ENCODE data around the gene RGS10. TPM values are rescaled to one million over a fixed set of nuclear protein-coding genes. Genes with fewer than 3 reads are reported as not detected.

RGS10 gene
- polyA plus RNA-seq, 3 donors = 57.1 to 87.2 (median 75.8) TPM

DNA sequence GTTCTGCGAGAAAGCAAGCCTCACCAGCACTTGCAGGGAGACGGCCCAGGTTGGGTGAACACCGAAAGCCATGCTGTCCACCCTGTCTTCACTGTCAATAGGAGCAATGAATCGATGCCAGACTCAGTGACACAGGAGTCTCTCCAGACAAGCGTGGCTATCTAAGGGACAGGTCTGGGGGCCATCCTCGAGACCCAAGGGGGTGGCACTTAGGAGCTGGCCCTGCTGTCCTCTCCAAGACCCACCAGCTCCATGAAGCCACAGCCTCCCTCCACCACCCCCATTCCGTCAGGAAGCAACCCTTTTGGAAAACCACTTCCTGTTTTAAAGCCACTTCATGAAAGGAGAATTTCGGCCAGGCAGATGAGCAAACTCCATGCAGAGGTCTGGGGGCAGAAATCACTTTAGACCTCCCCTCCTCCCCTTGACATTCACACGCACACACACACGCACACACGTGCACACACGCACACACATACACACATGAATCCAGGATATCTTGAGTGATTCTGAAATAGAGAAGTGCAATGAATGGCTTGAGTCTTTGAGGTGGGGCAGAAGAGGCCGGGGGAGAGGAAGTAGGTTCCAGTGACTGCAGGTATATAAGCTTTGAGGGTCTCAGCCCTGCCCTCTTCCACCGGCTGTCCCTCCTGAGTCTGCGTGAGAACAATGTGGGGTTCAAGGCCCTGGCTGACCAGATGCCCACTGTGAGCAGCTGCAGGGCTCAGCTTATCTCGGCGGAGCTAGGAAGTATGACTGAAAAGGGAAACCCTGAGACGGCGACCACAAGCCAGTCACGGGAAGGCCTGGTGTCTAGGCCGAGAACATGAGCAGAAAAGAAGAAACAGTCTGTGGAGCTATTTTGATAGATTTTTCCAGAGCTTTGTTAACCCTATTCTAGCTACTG, 25.0 kb downstream of the RGS10 start:
- intact Hi-C loops (cut with micrococcal nuclease) = no loop called here
- H3K27me3 Mint-ChIP-seq (ENCODE audit: low read depth in 3 of 3) = peaks cover 2 to 5% (median 3%) of the 10 kb centered on the region in 3 donors
- Histone ChIP-seq H3K36me3 (replicated peaks in 1 of 2; ENCODE audit: control insufficient read depth in 1 of 2, insufficient read depth in 2 of 2, low read length in 2 of 2) (peaks cover 13 to 59% of the 10 kb centered on the region in 2 donors), H3K79me2 (ENCODE audit: insufficient read depth, low read length) (no peaks in the 10 kb centered on the region), H3K4me1 (ENCODE audit: control insufficient read depth in 1 of 2, insufficient read depth in 2 of 2, low read length in 2 of 2) (peaks cover 33 to 37% of the 10 kb centered on the region in 2 donors), H3K4me2 (replicated peaks; ENCODE audit: extremely low read depth, low read length, poor library complexity, severe bottlenecking) (peak overlapping the region; percentile 73), H3K4me3 (replicated peaks in 1 of 3; ENCODE audit: low read depth in 2 of 3, low read length in 3 of 3) (peak overlapping the region in 1 of 3 experiments; percentile 68), H3K27ac (ENCODE audit: low read depth in 1 of 2, low read length in 2 of 2) (peak overlapping the region; percentile 68 to 83), H3K9me3 (replicated peaks in 1 of 2; ENCODE audit: control insufficient read depth in 1 of 2, insufficient read depth in 1 of 2, low read length in 2 of 2) (no peaks in the 10 kb centered on the region), H4K20me1 (ENCODE audit: insufficient read depth, low read length) (peaks cover 7% of the 10 kb centered on the region), H3K9ac (ENCODE audit: insufficient read depth, low read length, poor library complexity, severe bottlenecking) (peak overlapping the region; percentile 57), H3K27me3 (ENCODE audit: control insufficient read depth in 2 of 2, insufficient read depth in 2 of 2, low read length in 2 of 2) (no peaks in the 10 kb centered on the region), H2AFZ (ENCODE audit: insufficient read depth, low read depth, low read length, poor library complexity, severe bottlenecking) (peak overlapping the region; percentile 1)
- peaks cover 39% of the 10 kb centered on the region for H3K4me1 Mint-ChIP-seq
- peak; percentile 58 to 78 (median 66) for DNase-seq
- peak overlapping the region; percentile 67 to 87 for H3K4me3 Mint-ChIP-seq
- H3K9me3 Mint-ChIP-seq = peaks cover 0 to 2% (median 0%) of the 10 kb centered on the region in 7 donors
- TF ChIP-seq, protein P1, sequence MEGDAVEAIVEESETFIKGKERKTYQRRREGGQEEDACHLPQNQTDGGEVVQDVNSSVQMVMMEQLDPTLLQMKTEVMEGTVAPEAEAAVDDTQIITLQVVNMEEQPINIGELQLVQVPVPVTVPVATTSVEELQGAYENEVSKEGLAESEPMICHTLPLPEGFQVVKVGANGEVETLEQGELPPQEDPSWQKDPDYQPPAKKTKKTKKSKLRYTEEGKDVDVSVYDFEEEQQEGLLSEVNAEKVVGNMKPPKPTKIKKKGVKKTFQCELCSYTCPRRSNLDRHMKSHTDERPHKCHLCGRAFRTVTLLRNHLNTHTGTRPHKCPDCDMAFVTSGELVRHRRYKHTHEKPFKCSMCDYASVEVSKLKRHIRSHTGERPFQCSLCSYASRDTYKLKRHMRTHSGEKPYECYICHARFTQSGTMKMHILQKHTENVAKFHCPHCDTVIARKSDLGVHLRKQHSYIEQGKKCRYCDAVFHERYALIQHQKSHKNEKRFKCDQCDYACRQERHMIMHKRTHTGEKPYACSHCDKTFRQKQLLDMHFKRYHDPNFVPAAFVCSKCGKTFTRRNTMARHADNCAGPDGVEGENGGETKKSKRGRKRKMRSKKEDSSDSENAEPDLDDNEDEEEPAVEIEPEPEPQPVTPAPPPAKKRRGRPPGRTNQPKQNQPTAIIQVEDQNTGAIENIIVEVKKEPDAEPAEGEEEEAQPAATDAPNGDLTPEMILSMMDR (IDR thresholded peaks at IDR 0.05) = no peak
- H3K27ac Mint-ChIP-seq = peak overlapping the region; percentile 37 to 90 (median 84)
- H3K36me3 Mint-ChIP-seq = peaks cover 50 to 76% of the 10 kb centered on the region in 2 donors
- 7% methylated on average over 17 of the region's 21 CpGs for WGBS (ENCODE audit: insufficient coverage)

DNA sequence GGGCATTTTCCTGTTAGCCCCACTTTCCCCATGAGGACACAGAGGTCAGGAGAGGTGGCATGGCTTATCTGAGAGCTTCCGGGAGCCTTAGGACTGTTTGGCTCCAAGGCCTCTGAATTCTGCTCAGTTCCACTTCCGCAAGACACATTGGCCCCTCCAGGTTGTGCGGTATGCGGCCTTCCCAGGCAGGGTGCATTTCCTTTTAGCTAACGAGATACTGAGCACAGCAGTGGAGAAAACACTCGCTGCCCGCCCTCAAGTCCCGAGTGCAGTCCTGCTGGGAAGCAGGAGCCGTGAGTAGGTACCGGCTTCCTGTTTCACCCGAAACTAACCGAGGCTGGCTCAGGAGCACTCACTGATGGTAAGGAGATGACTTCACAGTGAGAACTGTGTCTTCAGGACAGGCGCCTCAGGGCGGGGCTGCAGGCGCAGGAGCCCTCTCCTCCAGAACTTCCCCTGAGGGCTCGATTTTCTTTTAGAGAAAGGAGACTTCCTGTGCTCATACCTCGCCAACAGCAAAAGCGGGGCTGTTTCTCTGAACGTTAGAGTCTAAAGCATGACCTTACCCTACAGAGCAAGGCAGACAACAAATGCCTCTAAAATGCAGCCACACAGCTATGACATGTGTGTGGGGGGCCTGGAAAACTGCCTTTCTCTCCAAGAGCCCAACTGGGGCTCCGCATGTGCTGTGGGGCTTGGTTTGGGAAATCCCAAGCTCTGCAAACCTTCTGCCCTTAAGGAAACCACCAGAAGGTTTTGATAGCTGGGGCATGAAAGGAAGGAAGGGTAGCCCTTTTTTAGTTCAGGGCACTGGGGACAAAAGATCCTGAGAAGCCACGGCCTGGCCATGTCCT, 25.9 kb downstream of the RGS10 start:
- intact Hi-C loops (cut with micrococcal nuclease) = no loop called here
- Histone ChIP-seq H3K36me3 (replicated peaks in 1 of 2; ENCODE audit: control insufficient read depth in 1 of 2, insufficient read depth in 2 of 2, low read length in 2 of 2) (peaks cover 22 to 59% of the 10 kb centered on the region in 2 donors), H3K27ac (ENCODE audit: low read depth in 1 of 2, low read length in 2 of 2) (peak overlapping the region; percentile 68 to 83), H4K20me1 (ENCODE audit: insufficient read depth, low read length) (peaks cover 7% of the 10 kb centered on the region), H3K4me1 (ENCODE audit: control insufficient read depth in 1 of 2, insufficient read depth in 2 of 2, low read length in 2 of 2) (peaks cover 33 to 37% of the 10 kb centered on the region in 2 donors), H2AFZ (ENCODE audit: insufficient read depth, low read depth, low read length, poor library complexity, severe bottlenecking) (peak overlapping the region; percentile 71), H3K27me3 (ENCODE audit: control insufficient read depth in 2 of 2, insufficient read depth in 2 of 2, low read length in 2 of 2) (no peaks in the 10 kb centered on the region), H3K9me3 (replicated peaks in 1 of 2; ENCODE audit: control insufficient read depth in 1 of 2, insufficient read depth in 1 of 2, low read length in 2 of 2) (no peaks in the 10 kb centered on the region), H3K4me3 (replicated peaks in 1 of 3; ENCODE audit: low read depth in 2 of 3, low read length in 3 of 3) (peak overlapping the region in 2 of 3 experiments; percentile 1 to 68), H3K4me2 (replicated peaks; ENCODE audit: extremely low read depth, low read length, poor library complexity, severe bottlenecking) (peak overlapping the region; percentile 73), H3K79me2 (ENCODE audit: insufficient read depth, low read length) (no peaks in the 10 kb centered on the region), H3K9ac (ENCODE audit: insufficient read depth, low read length, poor library complexity, severe bottlenecking) (peak overlapping the region; percentile 53)
- peaks cover 45 to 76% of the 10 kb centered on the region in 2 donors for H3K36me3 Mint-ChIP-seq
- TF ChIP-seq, protein P1 (IDR thresholded peaks at IDR 0.05) = no peak
- peaks cover 0 to 2% (median 0%) of the 10 kb centered on the region in 7 donors for H3K9me3 Mint-ChIP-seq
- H3K4me3 Mint-ChIP-seq = peak overlapping the region; percentile 70 to 87
- H3K27me3 Mint-ChIP-seq (ENCODE audit: low read depth in 3 of 3) = peaks cover 0 to 5% (median 3%) of the 10 kb centered on the region in 3 donors
- peak; percentile 51 to 84 (median 74) for DNase-seq
- peak overlapping the region; percentile 72 to 90 (median 80) for H3K27ac Mint-ChIP-seq
- H3K4me1 Mint-ChIP-seq = peaks cover 39% of the 10 kb centered on the region
- under 1% methylated on average over 16 of the region's 21 CpGs for WGBS (ENCODE audit: insufficient coverage)
